ENCODE results near the gene CDK3. TPM values are rescaled to one million over a fixed set of nuclear protein-coding genes. Genes with fewer than 3 reads are reported as not detected.
"Not testable (repeated sequence)": the region's sequence is repeated elsewhere in the genome, so short reads cannot be mapped to it uniquely, and the experiment has no call there.

CDK3 gene
- total and polyA plus RNA-seq, 2 donors (not counting 3 experiments of a cell fraction or from before 2014, with no cell fraction given), result 8.5 to 8.7 TPM

GRCh38 chr17:75965468-75965867 lies 35.2 kb upstream of the CDK3 start:
- FAIRE-seq, result no peak
- intact Hi-C loops (cut with micrococcal nuclease), result no loop called here
- TF ChIP-seq POLR2AphosphoS5 (IDR thresholded peaks at IDR 0.05; ENCODE audit: insufficient read depth, low read depth, low read length) (no peak), MAX (IDR thresholded peaks at IDR 0.05; ENCODE audit: insufficient read depth, insufficient read length) (no peak), POLR2A (IDR thresholded peaks at IDR 0.05; ENCODE audit: low read depth, low read length) (no peak)
- Histone ChIP-seq H3K27ac (ENCODE audit: insufficient read depth, low read depth, low read length) (no peak overlapping the region), H3K4me1 (ENCODE audit: control insufficient read depth, extremely low read depth, insufficient read depth, low read length) (peaks cover 13% of the 10 kb centered on the region), H3K9me1 (replicated peaks; ENCODE audit: control insufficient read depth, extremely low read depth, insufficient read depth, low read length) (no peaks in the 10 kb centered on the region), H3K4me2 (ENCODE audit: insufficient read depth, low read length) (no peak overlapping the region), H3K27me3 (ENCODE audit: control insufficient read depth in 2 of 2, insufficient read depth in 2 of 2, low read length in 2 of 2) (no peaks in the 10 kb centered on the region), H2AFZ (ENCODE audit: low read depth, low read length) (no peak overlapping the region), H4K20me1 (replicated peaks; ENCODE audit: control insufficient read depth, extremely low read depth, insufficient read depth, low read length) (no peaks in the 10 kb centered on the region), H3K36me3 (ENCODE audit: control insufficient read depth in 2 of 2, extremely low read depth in 1 of 2, insufficient read depth in 2 of 2, low read length in 2 of 2) (peaks cover 0 to 4% of the 10 kb centered on the region in 2 experiments), H3K4me3 (replicated peaks in 1 of 3; ENCODE audit: insufficient read depth in 1 of 3, low read depth in 1 of 3, low read length in 3 of 3) (no peak overlapping the region), H3K9me3 (replicated peaks; ENCODE audit: control insufficient read depth, insufficient read depth, low read length) (no peaks in the 10 kb centered on the region), H3K79me2 (ENCODE audit: control insufficient read depth, insufficient read depth, low read length) (peaks cover 12% of the 10 kb centered on the region), H3K9ac (replicated peaks; ENCODE audit: extremely low read depth, insufficient read depth, low read length) (no peak overlapping the region)
- no peak for DNase-seq (ENCODE audit: low read depth, low spot score)
- CTCF ChIA-PET, result interaction anchor here (0.9 to 1.1 kb wide), 2 partner anchors 14 to 19 kb away, joined by 3 read pairs; no protein-coding TSS in a partner anchor
- no TSS peak for BruUV-seq (replicated peaks)
- POLR2A ChIA-PET, result no interaction called here
- dilution Hi-C loops (cut with MboI; ENCODE audit: extremely low pct_ligation_motif_present, low sequenced_read_pairs), result no loop called here

GRCh38 chr17:75969044-75969443 lies 31.6 kb upstream of the CDK3 start:
- H3K4me3 ChIP-seq (replicated peaks in 1 of 3; ENCODE audit: insufficient read depth in 1 of 3, low read depth in 1 of 3, low read length in 3 of 3); POLR2A ChIA-PET; H3K79me2 ChIP-seq (ENCODE audit: control insufficient read depth, insufficient read depth, low read length); H3K4me2 ChIP-seq (ENCODE audit: insufficient read depth, low read length); H3K36me3 ChIP-seq (ENCODE audit: control insufficient read depth in 2 of 2, extremely low read depth in 1 of 2, insufficient read depth in 2 of 2, low read length in 2 of 2); BruUV-seq (replicated peaks); FAIRE-seq; H3K9me3 ChIP-seq (replicated peaks; ENCODE audit: control insufficient read depth, insufficient read depth, low read length); dilution Hi-C loops (cut with MboI; ENCODE audit: extremely low pct_ligation_motif_present, low sequenced_read_pairs); intact Hi-C loops (cut with micrococcal nuclease); H2AFZ ChIP-seq (ENCODE audit: low read depth, low read length); DNase-seq (ENCODE audit: low read depth, low spot score); H3K27me3 ChIP-seq (ENCODE audit: control insufficient read depth in 2 of 2, insufficient read depth in 2 of 2, low read length in 2 of 2); H4K20me1 ChIP-seq (replicated peaks; ENCODE audit: control insufficient read depth, extremely low read depth, insufficient read depth, low read length); H3K9ac ChIP-seq (replicated peaks; ENCODE audit: extremely low read depth, insufficient read depth, low read length); H3K9me1 ChIP-seq (replicated peaks; ENCODE audit: control insufficient read depth, extremely low read depth, insufficient read depth, low read length): not testable (repeated sequence)
- H3K4me1 ChIP-seq (ENCODE audit: control insufficient read depth, extremely low read depth, insufficient read depth, low read length), result peaks cover 17% of the 10 kb centered on the region
- CTCF ChIA-PET, result interaction anchor here (1.3 kb wide), 2 partner anchors 10 to 64 kb away, joined by 3 to 5 read pairs; partner anchors contain the start of genes ACOX1, MRPL38 and TEN1
- peak overlapping the region; percentile 52 for H3K27ac ChIP-seq (ENCODE audit: insufficient read depth, low read depth, low read length)
